ENCODE data around the gene PDE4D. TPM values are rescaled to one million over a fixed set of nuclear protein-coding genes. Genes with fewer than 3 reads are reported as not detected.
"Not testable (repeated sequence)": the region's sequence is repeated elsewhere in the genome, so short reads cannot be mapped to it uniquely, and the experiment has no call there.

PDE4D gene
- total RNA-seq, 1 donor from 2014 or later: 7.6 TPM

DNA sequence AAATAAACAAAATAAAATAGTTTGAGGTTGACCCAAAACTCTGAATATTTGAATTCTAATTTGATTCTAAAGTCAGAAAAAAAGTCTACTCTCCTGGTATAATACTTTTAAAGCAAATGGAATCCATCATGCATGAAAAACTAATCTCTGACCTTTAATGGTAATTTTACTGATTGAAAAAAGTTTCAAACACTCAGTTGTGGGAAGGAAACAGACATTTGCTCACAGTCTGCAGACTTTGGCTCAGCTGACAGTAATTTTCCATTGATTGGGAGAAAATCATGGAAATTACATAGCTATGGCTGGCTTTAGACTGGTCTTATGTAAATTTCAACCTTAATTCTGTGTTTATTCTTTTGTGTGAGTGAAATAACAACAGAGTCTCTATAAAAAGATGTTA lies 574.3 kb downstream of the PDE4D start:
- H3K27ac Mint-ChIP-seq: no peak overlapping the region
- DNase-seq (ENCODE audit: low spot score, unreplicated experiment): no peak
- no peaks in the 10 kb centered on the region for H3K36me3 Mint-ChIP-seq (ENCODE audit: insufficient read depth)
- TF ChIP-seq, protein P1, sequence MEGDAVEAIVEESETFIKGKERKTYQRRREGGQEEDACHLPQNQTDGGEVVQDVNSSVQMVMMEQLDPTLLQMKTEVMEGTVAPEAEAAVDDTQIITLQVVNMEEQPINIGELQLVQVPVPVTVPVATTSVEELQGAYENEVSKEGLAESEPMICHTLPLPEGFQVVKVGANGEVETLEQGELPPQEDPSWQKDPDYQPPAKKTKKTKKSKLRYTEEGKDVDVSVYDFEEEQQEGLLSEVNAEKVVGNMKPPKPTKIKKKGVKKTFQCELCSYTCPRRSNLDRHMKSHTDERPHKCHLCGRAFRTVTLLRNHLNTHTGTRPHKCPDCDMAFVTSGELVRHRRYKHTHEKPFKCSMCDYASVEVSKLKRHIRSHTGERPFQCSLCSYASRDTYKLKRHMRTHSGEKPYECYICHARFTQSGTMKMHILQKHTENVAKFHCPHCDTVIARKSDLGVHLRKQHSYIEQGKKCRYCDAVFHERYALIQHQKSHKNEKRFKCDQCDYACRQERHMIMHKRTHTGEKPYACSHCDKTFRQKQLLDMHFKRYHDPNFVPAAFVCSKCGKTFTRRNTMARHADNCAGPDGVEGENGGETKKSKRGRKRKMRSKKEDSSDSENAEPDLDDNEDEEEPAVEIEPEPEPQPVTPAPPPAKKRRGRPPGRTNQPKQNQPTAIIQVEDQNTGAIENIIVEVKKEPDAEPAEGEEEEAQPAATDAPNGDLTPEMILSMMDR (IDR thresholded peaks at IDR 0.05; ENCODE audit: unreplicated experiment): no peak
- H3K9me3 Mint-ChIP-seq (ENCODE audit: low read depth): no peaks in the 10 kb centered on the region
- no peak overlapping the region for H3K4me3 Mint-ChIP-seq (ENCODE audit: low read depth)
- H3K4me1 Mint-ChIP-seq (ENCODE audit: low read depth): peaks cover 14% of the 10 kb centered on the region
- H3K27me3 Mint-ChIP-seq: no peaks in the 10 kb centered on the region

DNA sequence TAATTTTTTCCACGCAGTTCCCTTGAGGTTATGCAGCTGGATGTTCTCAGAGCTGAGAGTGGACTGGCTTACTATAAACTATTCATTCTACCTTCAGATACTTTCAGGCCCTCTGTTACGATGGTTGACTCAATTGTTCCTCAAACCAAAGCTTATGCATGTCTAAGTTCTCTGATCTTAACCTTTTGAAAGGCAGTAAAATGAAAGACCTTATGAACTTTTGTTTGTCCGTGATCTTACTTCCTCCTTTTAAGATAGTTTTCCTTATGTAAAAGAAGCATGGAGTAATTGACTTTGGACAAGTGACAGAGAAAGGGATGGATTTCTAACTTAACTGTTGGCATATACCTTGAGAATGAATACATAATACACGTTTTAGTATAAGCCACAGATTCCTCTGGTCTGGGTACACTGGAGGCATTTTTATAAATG lies 575.7 kb downstream of the PDE4D start:
- DNase-seq (ENCODE audit: low spot score, unreplicated experiment): no peak
- H3K9me3 Mint-ChIP-seq (ENCODE audit: low read depth): no peaks in the 10 kb centered on the region
- H3K36me3 Mint-ChIP-seq (ENCODE audit: insufficient read depth): no peaks in the 10 kb centered on the region
- TF ChIP-seq, protein P1 (IDR thresholded peaks at IDR 0.05; ENCODE audit: unreplicated experiment): no peak
- H3K4me3 Mint-ChIP-seq (ENCODE audit: low read depth): no peak overlapping the region
- H3K27ac Mint-ChIP-seq: no peak overlapping the region
- H3K4me1 Mint-ChIP-seq (ENCODE audit: low read depth): peaks cover 4% of the 10 kb centered on the region
- no peaks in the 10 kb centered on the region for H3K27me3 Mint-ChIP-seq

DNA sequence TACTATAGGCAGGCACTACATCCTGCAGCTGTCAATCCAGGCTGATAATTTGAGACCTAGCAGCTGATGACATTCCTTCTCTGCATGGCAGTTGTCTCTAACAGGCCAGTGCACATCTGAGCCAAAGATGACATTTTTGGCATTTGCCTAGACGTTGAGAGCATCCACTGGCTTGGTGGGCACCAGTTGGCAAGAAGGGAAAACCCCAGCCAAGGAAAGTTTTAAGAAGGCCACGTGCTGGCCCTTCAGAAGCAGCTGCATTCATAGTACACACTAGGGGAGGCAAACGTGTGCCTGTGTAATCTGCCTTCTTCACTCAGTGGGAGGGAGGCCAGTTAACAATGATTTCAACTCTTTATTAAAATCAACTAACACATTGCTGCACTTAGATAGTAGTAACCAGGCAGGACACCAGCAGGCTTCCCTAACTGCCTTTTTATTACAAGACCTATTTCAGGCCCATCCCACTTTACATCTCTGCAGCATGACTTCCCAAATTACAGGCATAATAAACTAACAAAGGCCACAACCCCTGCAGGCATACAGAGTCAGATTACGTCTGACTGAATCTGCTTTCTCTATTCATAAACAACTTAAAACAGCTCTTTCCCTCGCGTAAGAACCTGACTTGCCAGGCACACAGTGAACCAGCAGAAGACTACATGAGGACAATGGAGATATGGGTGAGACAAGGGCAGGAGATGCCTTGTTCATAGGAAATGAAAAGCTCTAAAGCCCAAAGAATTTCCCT lies 576.3 kb downstream of the PDE4D start:
- H3K36me3 Mint-ChIP-seq (ENCODE audit: insufficient read depth): no peaks in the 10 kb centered on the region
- TF ChIP-seq, protein P1 (IDR thresholded peaks at IDR 0.05; ENCODE audit: unreplicated experiment): no peak
- H3K27ac Mint-ChIP-seq: no peak overlapping the region
- peaks cover 4% of the 10 kb centered on the region for H3K4me1 Mint-ChIP-seq (ENCODE audit: low read depth)
- H3K4me3 Mint-ChIP-seq (ENCODE audit: low read depth): no peak overlapping the region
- H3K27me3 Mint-ChIP-seq: no peaks in the 10 kb centered on the region
- H3K9me3 Mint-ChIP-seq (ENCODE audit: low read depth): no peaks in the 10 kb centered on the region
- no peak for DNase-seq (ENCODE audit: low spot score, unreplicated experiment)

DNA sequence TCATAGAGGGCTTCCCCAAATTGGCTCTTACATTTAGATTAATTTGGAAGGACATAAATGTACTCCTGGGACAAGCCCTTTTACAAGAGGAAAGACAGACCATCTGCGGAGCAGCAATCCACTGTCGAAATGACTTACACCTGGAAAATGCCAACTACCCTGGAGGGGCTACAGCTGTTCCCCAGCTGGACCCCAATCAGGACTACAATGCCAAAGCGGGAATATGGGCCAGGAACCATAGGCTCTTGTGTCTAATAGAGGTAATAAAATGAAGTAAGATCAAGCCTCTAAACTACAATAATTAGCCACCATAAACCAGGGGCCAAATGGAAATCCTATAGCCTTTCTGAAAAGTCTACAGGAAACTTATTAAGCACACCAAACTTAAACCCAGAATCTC lies 581.3 kb downstream of the PDE4D start:
- Mint-ChIP-seq H3K27ac (no peak overlapping the region), H3K9me3 (ENCODE audit: low read depth) (no peaks in the 10 kb centered on the region), H3K4me1 (ENCODE audit: low read depth) (peaks cover under 1% of the 10 kb centered on the region), H3K4me3 (ENCODE audit: low read depth) (no peak overlapping the region), H3K36me3 (ENCODE audit: insufficient read depth) (no peaks in the 10 kb centered on the region), H3K27me3 (no peaks in the 10 kb centered on the region)
- TF ChIP-seq, protein P1 (IDR thresholded peaks at IDR 0.05; ENCODE audit: unreplicated experiment): no peak
- no peak for DNase-seq (ENCODE audit: low spot score, unreplicated experiment)

DNA sequence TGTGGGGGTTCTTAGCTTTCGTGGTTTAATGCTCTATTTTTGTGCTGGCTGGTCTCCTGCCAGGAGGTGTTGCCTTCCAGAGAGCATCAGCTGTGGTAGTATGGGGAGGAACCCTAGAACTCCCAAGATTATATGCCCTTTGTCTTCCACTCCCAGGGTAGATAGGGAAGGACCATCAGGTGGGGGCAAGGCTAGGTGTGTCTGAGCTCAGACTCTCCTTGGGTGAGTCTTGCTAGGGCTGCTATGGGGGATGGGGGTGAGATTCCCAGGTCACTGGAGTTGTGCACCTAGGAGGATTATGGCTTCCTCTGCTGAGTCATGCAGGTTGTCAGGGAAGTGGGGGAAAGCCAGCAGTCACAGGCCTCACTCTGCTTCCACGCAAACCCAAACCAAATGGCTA lies 584.8 kb downstream of the PDE4D start:
- not testable (repeated sequence) for H3K36me3 Mint-ChIP-seq (ENCODE audit: insufficient read depth); H3K4me1 Mint-ChIP-seq (ENCODE audit: low read depth); H3K27me3 Mint-ChIP-seq; H3K27ac Mint-ChIP-seq; H3K4me3 Mint-ChIP-seq (ENCODE audit: low read depth); DNase-seq (ENCODE audit: low spot score, unreplicated experiment)
- H3K9me3 Mint-ChIP-seq (ENCODE audit: low read depth): peaks cover 14% of the 10 kb centered on the region

DNA sequence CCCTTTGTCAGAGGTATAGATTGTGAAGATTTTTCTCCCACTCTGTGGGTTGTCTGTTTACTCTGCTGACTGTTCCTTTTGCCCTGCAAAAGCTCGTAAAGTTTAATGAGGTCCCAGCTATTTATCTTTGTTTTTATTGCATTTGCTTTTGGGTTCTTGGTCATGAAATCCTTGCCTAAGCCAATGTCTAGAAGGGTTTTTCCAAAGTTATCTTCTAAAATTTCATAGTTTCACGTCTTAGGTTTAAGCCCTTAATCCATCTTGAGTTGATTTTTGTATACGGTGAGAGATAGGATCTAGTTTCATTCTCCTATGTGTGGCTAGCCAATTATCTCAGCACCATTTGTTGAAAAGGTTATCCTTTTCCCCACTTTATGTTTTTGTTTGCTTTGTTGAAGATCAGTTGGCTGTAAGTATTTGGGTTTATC lies 590.2 kb downstream of the PDE4D start:
- not testable (repeated sequence) for H3K4me1 Mint-ChIP-seq (ENCODE audit: low read depth); H3K4me3 Mint-ChIP-seq (ENCODE audit: low read depth); H3K27ac Mint-ChIP-seq; H3K36me3 Mint-ChIP-seq (ENCODE audit: insufficient read depth); DNase-seq (ENCODE audit: low spot score, unreplicated experiment); H3K27me3 Mint-ChIP-seq
- H3K9me3 Mint-ChIP-seq (ENCODE audit: low read depth): peaks cover 26% of the 10 kb centered on the region

DNA sequence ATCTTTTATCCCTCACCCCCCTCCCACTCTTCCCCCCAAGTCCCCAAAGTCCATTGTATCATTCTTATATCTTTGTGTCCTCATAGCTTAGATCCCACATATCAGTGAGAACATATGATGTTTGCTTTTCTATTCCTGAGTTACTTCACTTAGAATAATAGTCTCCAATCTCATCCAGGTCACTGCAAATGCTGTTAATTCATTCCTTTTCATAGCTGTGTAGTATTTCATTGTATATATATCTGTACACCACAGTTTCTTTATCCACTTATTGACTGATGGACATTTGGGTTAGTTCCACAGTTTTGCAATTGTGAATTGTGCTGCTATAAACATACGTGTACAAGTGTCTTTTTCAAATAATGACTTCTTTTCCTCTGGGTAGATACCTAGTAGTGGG lies 591.0 kb downstream of the PDE4D start:
- H3K36me3 Mint-ChIP-seq (ENCODE audit: insufficient read depth); H3K27me3 Mint-ChIP-seq; H3K4me3 Mint-ChIP-seq (ENCODE audit: low read depth); H3K4me1 Mint-ChIP-seq (ENCODE audit: low read depth); H3K27ac Mint-ChIP-seq; DNase-seq (ENCODE audit: low spot score, unreplicated experiment): not testable (repeated sequence)
- peaks cover 26% of the 10 kb centered on the region for H3K9me3 Mint-ChIP-seq (ENCODE audit: low read depth)

Data from progenitor cell of endocrine pancreas (in vitro differentiated cells).